NCI-H128 (cell line): ENCODE data around the gene AMPD3.

ENCODE experiments used
- DNase-seq: peaks from one replicate; lab custom pipeline; 2025; ENCODE audit not compliant: unreplicated experiment; lab: John Stamatoyannopoulos, UW

The AMPD3 gene

DNA sequence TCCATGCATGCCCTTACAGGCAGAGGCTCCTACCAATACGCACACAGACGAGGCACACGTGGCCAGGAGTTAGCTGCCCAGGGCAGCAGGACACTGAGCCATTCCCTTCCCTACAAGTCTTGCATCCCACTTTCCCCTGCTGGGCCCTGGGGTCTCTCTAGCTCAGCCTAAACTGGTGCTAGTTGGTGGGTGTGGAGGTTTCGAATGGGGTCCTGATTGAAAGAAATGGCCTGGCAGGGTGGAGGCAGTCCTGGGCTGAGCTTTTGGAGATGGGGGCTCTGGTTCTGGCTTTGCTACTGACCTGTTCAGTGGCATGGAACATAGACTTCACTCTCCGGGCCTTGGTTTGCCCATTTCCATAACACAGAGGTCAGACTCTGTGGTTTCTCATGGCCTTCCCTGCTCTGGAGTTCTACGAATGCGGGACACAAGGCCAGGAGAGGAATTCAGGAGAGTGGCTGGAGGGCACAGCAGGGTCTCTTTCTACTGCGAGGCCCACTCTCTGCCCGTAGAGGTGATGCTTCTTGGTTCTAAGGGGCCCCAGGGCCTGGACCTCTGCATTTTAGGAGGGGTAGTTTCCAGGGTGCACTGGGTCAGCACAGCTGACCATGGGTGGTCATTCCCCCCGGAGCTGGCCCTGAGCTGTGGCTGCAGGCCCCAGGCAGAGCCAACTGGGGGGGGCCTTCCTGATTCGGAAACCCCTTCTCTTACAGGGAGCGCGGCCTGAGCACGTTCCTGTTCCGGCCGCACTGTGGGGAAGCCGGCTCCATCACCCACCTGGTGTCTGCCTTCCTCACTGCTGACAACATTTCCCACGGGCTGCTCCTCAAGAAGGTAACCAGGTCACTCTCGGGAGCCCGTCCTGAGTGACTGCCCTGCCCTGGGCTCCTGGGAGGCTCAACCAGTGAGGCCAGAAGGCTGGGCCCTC lies 46.0 kb downstream of the AMPD3 start:
- DNase-seq: no peak

DNA sequence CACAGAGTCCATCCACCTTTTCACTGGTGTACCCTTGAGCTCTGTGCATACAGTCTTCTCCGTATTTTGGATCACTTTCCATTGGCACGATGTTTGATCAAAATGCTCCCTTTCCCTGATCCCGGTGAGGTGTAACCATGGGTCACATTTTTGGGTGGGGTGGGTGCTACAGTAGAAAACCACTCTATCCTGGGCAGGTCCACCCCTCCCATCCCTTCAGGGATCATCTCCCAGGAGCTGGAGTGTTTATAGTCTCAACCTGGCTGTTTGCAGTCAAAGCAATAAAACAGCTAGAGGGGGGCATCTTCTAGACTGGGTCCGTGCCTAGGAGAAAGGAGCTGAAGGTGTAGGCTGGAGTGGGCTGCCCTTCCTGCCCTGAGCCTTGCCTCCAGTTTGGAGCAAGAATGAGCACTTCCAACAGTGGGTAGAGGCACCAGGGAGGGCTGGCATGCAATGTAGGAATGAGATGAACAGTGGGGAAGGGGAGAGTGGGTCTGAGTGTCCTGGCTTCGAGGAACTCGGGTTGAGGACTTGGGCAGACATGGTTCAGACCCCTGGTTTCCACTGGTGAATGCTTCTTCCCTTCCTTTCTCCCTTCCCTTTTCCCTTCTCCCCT lies 47.1 kb downstream of the AMPD3 start:
- DNase-seq: no peak

DNA sequence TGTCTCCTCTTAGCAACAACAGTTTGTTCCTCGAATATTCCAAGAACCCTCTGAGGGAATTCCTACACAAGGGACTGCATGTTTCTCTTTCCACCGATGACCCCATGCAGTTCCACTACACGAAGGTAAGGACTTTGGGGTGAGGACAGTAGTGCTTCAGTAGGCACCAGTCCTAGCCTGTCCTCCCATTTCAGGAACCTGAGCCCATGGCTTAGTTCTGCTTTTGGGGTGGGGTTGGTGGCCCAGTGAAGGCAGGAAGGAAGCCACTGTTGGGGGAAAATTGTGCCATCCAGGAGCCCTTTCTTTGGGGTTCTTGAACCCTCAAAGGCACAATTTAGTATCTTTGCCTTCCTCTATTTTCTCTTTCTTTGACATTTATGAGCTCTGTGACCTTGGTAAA lies 47.7 kb downstream of the AMPD3 start:
- DNase-seq: no peak

DNA sequence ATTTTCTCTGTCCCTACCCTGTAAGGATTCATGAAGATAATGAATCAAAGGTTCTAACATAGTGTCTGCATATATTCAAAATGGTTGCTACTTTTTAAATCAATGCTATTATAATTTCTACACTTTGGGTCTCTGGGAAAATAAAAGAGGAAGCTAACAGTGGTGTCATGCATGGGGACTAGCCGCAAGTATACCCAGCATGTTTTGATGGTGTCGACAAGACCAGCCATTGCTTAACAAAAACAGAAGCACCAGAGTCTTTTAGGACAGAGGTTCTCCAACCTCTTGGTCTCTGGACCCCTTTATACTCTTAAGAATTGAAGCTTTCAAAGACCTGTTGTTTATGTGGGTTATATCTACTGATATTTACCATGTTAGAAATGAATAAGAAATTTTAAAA lies 48.2 kb downstream of the AMPD3 start:
- DNase-seq: no peak

DNA sequence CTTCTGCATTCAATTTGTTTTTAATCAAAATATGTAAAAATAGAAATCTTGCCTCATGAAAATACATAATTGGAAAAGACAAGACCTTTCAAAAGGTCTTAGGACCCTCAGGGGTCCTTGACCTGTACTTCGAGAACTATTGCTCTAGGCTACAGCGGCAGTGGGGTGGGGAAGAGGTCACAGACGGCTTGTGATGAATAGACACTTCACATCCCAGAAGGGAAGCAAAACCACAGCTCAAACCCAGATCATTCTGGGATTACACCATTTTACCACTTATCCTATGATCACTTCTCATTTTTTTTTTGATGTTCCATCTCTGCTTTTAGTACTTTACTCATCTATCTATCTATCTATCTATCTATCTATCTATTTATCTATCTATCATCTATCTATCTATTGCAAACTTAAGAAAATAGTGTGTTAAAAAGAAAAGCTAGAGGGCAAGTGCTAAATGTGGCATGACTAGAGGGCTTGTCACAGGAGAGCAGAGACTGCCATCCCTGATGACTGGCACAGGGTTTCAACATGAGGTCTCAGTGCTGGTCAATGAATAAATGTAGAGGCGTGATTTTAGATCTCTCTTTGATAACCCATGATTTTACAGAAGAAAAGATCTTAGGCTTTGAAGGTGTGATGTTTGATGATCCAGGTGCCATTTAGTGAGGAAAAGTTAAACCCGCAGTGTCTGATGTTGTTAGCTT lies 48.9 kb downstream of the AMPD3 start:
- no peak for DNase-seq

DNA sequence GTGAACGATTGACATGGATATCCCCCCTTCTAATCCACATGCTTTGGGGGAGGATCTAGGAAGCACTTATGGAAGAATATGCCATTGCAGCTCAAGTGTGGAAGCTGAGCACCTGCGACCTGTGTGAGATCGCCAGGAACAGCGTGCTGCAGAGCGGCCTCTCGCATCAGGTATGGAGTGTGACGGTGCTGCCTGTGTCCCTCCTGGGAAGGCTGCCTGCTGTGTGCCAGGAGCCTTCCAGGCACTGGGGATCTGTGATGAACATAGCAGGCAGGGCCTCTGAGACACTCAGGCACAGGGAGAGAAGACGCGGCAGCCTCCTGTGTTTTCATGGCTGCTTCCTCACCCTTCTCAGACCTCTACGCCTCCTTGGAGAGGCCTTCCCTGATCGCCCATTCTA lies 49.4 kb downstream of the AMPD3 start:
- DNase-seq: no peak

DNA sequence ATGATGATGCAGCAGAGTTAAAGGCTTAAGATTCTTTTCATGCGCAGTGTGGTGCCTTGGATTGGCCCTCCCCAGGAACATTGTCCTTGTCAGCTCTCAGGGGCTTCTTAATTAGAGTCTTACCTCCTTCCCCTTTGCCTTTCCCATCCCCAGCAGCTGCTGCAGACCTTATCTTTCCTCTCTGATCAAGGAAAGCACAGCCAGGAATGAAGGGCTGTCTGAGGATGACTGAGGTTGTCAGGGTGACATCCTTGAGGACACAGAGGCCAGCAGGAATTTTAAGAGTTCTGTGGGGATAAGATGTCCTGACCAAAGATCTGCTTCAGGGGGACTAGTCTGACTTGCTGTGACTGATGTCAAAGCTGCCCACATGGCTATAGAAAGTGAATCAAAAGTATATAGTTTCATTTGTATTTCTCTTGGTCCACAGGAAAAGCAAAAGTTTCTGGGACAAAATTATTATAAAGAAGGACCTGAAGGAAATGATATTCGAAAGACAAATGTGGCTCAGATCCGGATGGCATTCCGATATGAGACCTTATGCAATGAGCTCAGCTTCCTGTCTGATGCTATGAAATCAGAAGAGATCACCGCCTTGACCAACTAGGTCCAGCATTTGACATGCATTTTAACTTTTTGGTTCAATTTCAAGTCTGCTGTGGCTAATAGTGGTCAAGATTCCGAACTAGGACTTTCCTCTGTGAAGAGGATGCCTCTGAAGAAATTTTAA lies 50.4 kb downstream of the AMPD3 start:
- DNase-seq: no peak

DNA sequence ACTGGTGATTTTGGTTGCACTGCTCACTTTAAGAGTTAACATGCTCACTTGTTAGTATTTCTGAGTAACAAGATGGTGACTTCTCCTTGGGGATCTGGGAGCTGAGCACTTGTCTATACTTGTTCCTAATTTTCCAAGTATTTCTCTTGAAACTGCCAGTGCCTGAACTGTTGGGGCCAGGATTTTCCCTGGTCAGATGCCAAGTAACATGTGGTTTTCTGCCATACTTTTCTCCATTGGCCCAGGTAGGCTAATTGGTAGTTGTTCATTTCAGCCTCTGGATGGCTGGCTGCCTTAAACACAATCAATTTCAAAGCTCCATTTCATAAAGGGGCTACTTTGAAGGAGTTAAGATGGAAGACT lies 50.9 kb downstream of the AMPD3 start:
- no peak for DNase-seq

DNA sequence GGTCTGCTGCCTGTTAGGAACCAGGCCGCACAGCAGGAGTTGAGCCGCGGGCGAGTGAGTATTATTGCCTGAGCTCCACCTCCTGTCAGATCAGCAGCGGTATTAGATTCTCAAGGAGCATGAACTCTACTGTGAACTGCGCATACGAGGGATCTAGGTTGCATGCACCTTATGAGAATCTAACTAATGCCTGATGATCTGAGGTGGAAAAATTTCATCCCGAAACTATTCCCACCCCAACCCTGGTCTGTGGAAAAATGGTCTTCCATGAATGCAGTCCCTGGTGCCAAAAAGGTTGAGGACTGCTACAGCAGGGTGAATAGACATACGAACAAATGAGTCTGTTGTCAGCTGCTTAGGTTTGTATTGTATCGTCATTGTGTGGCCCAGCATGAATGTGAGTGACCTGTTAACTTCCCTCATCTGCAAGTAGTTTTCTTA lies 56.1 kb downstream of the AMPD3 start:
- DNase-seq: no peak

DNA sequence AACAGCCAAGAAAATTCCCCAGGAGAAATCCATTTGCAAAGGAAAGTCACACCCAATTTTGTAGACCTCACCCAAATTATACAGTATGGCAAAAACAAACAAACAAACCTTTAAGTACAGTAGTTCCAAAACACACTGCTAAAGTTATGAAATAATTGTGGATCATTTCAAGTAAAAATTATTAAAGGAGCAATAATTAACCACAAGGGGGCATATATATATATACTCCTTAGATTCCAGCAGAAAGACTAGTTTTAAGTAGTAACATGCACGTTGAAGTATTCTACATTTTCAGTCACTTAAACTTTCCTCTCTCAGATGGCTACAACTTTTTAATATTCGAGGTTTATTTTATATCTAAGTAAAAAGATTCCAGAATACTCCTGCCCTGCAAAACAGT lies 59.1 kb downstream of the AMPD3 start:
- DNase-seq: no peak

DNA sequence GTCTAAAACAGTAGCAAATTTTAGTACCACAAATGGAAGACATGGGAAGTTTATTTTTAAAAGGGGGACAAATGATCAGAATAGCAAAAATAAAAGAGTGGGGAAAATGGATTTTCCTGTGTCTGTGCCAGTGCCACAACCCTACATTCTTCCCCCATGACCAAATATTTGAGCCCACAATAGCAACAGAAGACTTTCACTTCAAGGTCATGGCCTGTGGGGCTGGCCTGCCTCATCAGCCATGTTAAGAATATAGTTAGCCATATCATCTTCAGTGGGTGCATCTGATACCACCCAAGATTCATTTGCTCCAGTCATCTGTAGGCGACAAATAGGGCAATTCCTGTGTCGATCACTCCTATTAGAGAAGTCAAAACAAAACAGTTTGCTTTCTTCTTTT lies 59.6 kb downstream of the AMPD3 start:
- DNase-seq: no peak

DNA sequence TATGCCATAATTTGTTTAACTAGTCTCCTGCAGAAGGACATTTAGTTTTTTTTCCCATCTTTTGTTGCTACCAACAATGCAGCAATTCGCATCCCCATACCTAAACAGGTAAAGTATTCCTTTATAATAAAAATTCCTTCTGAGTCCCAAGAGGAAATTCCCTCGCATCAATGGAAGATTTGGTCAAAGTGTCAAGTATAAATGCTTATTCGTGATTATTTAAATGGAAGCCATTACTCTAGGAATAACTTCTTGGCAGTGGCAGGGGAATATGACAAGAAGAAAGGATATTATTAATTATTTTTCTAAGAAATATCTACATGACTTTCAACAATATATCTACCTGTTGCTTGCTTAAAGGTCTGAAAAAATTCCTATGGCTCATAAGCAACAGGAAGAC lies 60.4 kb downstream of the AMPD3 start:
- no peak for DNase-seq

DNA sequence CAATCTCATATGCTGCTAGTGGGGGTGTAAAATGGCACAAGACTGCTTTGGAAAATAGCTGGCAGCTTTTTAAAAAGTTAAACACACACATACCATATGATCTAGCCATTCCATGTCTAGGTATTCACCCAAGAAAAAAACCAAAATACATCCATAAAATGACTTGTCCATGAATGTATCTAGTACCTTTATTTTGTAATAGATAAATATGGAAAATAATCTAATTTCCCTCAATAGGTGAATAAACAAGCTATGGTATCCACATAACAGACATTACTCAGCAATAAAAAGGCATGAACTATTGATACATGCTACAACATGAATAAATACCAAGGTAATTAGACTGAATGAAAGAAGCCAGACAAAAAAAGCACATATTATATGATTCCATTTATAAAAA lies 63.1 kb downstream of the AMPD3 start:
- DNase-seq: no peak

DNA sequence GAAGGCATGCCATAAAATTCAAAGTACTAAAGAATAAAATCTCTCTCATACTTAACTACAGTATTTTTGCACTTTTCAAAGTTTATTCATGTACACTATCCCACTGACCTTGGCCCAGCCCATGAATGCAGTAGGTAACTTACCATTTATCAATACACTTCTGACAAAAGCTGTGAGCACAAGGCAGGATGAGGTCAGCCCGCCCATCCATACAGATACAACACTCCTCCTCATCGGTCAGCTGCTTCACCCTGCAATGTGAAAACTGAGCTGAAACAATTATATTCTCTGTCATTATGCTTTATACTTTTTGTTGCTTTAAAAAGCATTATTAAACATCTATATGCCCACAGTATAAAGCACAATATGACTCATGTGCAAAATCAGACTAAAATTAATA lies 63.8 kb downstream of the AMPD3 start:
- no peak for DNase-seq

DNA sequence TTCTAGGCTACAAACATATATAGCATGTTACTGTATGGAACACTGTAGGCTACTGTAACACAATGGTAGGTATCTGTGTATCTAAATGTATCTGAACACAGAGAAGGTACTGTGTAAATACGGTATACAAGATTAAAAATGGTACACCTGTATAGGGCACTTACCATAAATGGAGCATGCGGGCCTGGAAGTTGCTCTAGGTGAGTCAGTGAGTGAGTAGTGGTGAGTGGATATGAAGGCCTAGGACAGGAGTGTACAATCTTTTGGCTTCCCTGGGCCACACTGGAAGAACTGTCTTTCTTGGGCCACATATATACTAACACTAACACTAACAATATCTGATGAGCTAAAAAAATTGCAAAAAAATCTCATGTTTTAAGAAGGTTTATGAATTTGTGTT lies 64.6 kb downstream of the AMPD3 start:
- no peak for DNase-seq

DNA sequence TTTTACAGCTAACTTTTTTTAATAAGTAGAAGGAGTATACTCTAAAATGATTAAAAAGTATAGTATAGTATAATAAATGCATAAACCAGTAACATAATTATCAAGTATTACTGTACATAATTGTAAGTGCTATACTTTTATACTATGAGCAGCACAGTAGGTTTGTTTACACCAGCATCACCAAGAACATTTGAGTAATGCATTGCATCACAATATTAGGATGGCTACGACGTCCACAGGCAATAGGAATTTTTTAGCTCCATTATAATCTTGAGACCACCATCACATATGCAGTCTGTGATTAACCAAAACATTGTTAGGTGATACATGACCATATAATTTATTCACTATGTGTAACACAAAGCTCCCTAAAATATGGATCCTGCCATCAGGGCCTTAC lies 65.5 kb downstream of the AMPD3 start:
- DNase-seq: no peak

DNA sequence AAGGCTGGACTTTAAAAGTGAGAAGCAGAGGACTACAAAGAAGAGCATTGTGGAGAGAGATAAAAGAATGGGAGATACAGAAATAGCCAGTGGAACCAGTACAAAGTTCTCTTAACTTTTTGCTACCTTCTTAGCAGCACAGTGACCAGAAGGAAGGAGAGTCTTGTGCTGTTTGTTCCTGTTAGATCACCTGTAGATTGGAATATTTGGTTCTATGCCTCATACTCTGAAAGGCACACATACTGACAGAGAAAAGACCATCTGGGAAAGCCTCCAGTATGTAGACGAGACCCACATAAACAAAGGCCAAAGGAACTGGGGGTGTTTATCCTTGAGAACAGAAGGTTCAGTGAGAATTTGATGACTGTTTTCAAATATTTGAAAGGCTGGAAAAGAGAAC lies 67.2 kb downstream of the AMPD3 start:
- no peak for DNase-seq

DNA sequence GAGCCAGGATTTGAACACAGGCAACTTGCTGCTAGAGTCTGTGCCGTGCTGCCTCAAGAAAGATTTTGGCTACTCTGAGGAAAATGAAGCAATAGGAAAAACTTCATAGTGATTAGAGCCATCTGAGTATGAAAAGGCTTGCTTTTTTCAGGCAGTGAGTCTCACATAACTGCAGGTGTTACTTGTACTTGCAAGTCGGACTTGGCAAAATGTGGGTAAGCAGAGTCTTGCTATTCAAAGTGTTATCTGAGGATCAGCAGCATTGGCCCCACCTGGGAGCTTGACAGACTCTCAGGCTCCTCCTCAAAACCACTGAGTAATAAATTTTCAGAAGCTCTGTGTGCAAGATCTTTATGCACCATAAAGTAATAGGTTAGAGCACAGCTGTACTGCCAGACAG lies 67.9 kb downstream of the AMPD3 start:
- no peak for DNase-seq

DNA sequence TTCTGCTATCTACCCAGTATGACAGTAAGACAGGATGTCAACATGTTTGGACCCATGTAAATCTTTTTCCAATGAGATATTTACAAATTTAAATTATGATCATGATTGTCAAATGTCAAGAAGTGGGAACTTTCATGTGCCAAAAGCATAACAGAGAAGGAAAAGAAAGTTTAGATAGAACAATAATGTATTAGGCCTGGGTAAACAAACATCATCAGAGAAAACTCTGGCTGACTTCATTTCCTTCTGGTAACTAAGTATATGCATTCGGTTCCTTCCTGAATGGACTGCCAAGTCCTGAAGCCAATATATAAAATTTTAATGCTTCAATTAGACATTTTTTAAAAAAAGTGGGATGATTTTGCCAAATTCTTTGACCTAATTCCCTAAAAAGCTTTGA lies 69.4 kb downstream of the AMPD3 start:
- DNase-seq: no peak

DNA sequence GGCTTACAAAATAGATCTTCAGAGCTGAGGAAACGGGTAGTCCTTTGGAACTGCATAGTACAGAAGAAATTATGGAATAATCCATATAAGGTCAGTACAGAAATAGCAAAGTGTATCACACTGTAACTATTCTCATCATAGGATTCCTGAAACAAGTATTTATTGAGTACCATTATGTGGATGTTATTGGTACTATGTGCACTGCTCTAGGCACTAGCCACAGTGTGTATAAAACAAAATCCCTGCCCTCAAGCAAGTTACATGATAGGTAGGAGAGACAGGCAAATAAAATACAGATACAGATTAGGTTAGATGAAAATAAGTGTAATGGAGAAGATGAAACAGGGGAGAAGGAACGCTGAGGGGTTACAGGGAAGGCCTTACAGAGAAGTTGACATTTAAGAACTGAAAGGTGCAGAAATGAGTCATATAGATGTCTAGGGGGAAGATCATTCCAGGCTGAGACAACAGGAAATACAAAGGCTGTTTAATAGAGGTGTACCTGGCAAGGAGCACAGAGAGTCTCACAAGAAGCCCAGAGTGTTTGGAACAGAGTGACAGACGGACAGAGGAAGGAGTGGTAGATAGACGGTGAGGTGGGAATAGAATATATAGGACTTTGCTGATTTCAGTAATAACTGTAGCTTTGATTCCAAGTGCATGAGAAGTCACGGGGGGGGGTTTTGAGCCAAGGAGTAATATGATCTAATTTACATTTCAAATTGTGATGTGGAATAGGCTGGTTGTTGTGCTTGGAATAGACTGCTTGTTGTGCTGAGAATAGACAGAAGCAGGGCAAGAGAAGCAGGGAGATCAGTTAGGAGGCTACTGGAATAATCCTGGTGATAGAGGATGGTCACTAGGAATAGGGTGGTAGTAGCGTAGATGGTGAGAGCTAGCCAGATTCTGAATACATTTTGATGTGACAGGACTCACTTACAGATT lies 72.2 kb downstream of the AMPD3 start:
- no peak for DNase-seq
